K562 (cell line): ENCODE results near the gene CD276. TPM values are rescaled to one million over a fixed set of nuclear protein-coding genes. Genes with fewer than 3 reads are reported as not detected.

Experiments used
- ATAC-seq: fragments of 200-7000 bp; cut with Tn5 transposase; 3 replicates; pipeline ENCODE4 v1.9.1; 2020; ENCODE audit warnings: moderate library complexity
- BruUV-seq: library from RNA; stranded (reverse); fragments of 400-500 nt; replicated peaks from 2 replicates; lab custom pipeline; 2021; lab: Mats Ljungman, UMichigan
- CTCF ChIA-PET: fragments of 300-600 bp; formaldehyde crosslinking; extraction: SDS; loops from one replicate; lab custom pipeline; 2021; ENCODE audit warnings: low intra/inter-chr PET ratio; lab: Yijun Ruan, JAX
- POLR2A ChIA-PET: fragments of 300-600, 350-650 bp; sonication (Branson Sonifier 250); formaldehyde crosslinking; extraction: SDS; loops from one replicate; lab custom pipeline; 2021; ENCODE audit warnings: antibody characterized with exemption, inconsistent platforms; lab: Yijun Ruan, JAX
- DNase-seq, 4 experiments: peaks; one replicate each; pipeline versions ENCODE4 v3.0.0 to v3.0.0-alpha.2; 2011 to 2018; ENCODE audit warnings: low spot score in 3 of 4, mixed read lengths in 3 of 4; ENCODE audit errors: extremely low read depth in 1 of 4
- FAIRE-seq: peaks from 2 replicates; lab custom pipeline; 2011; peaks lifted over from hg19 to GRCh38; lab: Jason Lieb, UNC
- H2AFZ ChIP-seq: 2 replicates; pipeline ENCODE4 v1.6.0; 2011; ENCODE audit warnings: low read depth, low read length, control low read depth, inconsistent platforms
- H3K27ac ChIP-seq: fragments of 200-600 bp; 3 replicates; pipeline ENCODE4 v1.8.0; 2011; ENCODE audit warnings: low read depth, mild to moderate bottlenecking, control low read depth, inconsistent platforms, low read length, moderate library complexity, mixed read lengths; ENCODE audit errors: extremely low read depth
- H3K27me3 ChIP-seq, 2 experiments: fragments of 300-600 bp in 1 of 2; 2 replicates in 1 of 2; 3 replicates in 1 of 2; pipeline versions ENCODE4 v1.6.0 to v1.8.0; 2011; ENCODE audit warnings: inconsistent platforms in 2 of 2, low read length in 2 of 2, mild to moderate bottlenecking in 1 of 2, mixed read lengths in 1 of 2, moderate library complexity in 1 of 2; ENCODE audit not compliant: control insufficient read depth in 2 of 2, insufficient read depth in 2 of 2
- H3K36me3 ChIP-seq: fragments of 300-600 bp; 3 replicates; pipeline ENCODE4 v1.8.0; 2011; ENCODE audit warnings: mild to moderate bottlenecking, low read length, inconsistent platforms; ENCODE audit not compliant: control insufficient read depth, insufficient read depth
- H3K4me1 ChIP-seq, 2 experiments: fragments of 200-600 bp in 1 of 2; replicated peaks in 1 of 2; 2 replicates in 1 of 2; 3 replicates in 1 of 2; pipeline versions ENCODE4 v1.5.1 to v1.8.0; 2011; ENCODE audit warnings: inconsistent platforms in 2 of 2, low read length in 2 of 2, mild to moderate bottlenecking in 1 of 2, mixed read lengths in 1 of 2, moderate library complexity in 1 of 2; ENCODE audit not compliant: control insufficient read depth in 2 of 2, insufficient read depth in 2 of 2
- H3K4me2 ChIP-seq: 2 replicates; pipeline ENCODE4 v1.6.1; 2011; ENCODE audit warnings: low read length, control low read depth, inconsistent platforms, mixed read lengths; ENCODE audit not compliant: insufficient read depth
- H3K4me3 ChIP-seq: fragments of 200-600 bp; sonication (generic), shearing (Covaris generic); 2 replicates; pipeline ENCODE4 v1.5.1; 2016; ENCODE audit warnings: control low read depth, inconsistent platforms
- H3K79me2 ChIP-seq: fragments of 200-600 bp; 3 replicates; pipeline ENCODE4 v1.8.0; 2011; ENCODE audit warnings: low read length, inconsistent platforms; ENCODE audit not compliant: control insufficient read depth, insufficient read depth
- H3K9ac ChIP-seq, 2 experiments: 2 replicates each; pipeline versions ENCODE4 v1.6.0 to v1.6.1; 2011; ENCODE audit warnings: low read depth in 2 of 2, low read length in 2 of 2, control low read depth in 1 of 2, inconsistent platforms in 1 of 2, mild to moderate bottlenecking in 1 of 2, mixed read lengths in 1 of 2; ENCODE audit not compliant: insufficient read depth in 1 of 2
- H3K9me1 ChIP-seq: one replicate; pipeline ENCODE4 v1.6.0; 2011; ENCODE audit warnings: inconsistent platforms, mild to moderate bottlenecking, low read length, moderate library complexity; ENCODE audit not compliant: control insufficient read depth, insufficient read depth
- H3K9me3 ChIP-seq: replicated peaks from 2 replicates; pipeline ENCODE4 v1.5.1; 2011; ENCODE audit warnings: low read depth, low read length, inconsistent platforms; ENCODE audit not compliant: control insufficient read depth, insufficient read depth
- H4K20me1 ChIP-seq: replicated peaks from 2 replicates; pipeline ENCODE4 v1.6.1; 2011; ENCODE audit warnings: low read length, inconsistent platforms, mixed read lengths; ENCODE audit not compliant: control insufficient read depth, insufficient read depth
- CTBP1 ChIP-seq: fragments of 450-650 bp; IDR thresholded peaks from 2 replicates; pipeline ENCODE4 v1.6.1; 2016; ENCODE audit warnings: borderline replicate concordance
- RBBP5 ChIP-seq: fragments of 200-600 bp; sonication (generic); IDR thresholded peaks from 2 replicates; pipeline ENCODE4 v1.6.1; 2012; ENCODE audit warnings: borderline replicate concordance, mild to moderate bottlenecking, low read length, control low read depth, inconsistent platforms; ENCODE audit not compliant: insufficient read depth, poor library complexity, severe bottlenecking
- TAF9B ChIP-seq: fragments of 450-650 bp; IDR thresholded peaks from 2 replicates; pipeline ENCODE4 v1.6.1; 2018; ENCODE audit warnings: mild to moderate bottlenecking; ENCODE audit not compliant: partially characterized antibody
- ZFP1 ChIP-seq: fragments of 450-650 bp; formaldehyde crosslinking; IDR thresholded peaks from 2 replicates; pipeline ENCODE4 v1.4.0; 2020; ENCODE audit warnings: mild to moderate bottlenecking, mixed read lengths
- ZNF699 ChIP-seq: fragments of 250-450 bp; sonication (Bioruptor Pico); IDR thresholded peaks from 2 replicates; pipeline ENCODE4 v1.8.0; 2021; ENCODE audit warnings: mild to moderate bottlenecking, moderate library complexity; ENCODE audit not compliant: insufficient replicate concordance
- WGBS: fragments of 100-300 bp; shearing (Covaris generic); methylation state at CpG from one replicate; pipeline ENCODE4 v1.1.6; 2016; ENCODE audit warnings: low coverage, mixed read lengths; ENCODE audit not compliant: insufficient coverage; ENCODE audit errors: missing lambda C conversion rate; 5-methylcytosine and 5-hydroxymethylcytosine counted together
- in situ Hi-C: fragments of 300-500 bp; cut with MboI; formaldehyde crosslinking; loops from 4 replicates; pipeline ENCODE4 v1.15.0; 2018; ENCODE audit warnings: inconsistent platforms, mixed read lengths
- intact Hi-C: fragments of 100-400 bp; cut with micrococcal nuclease; formaldehyde crosslinking; loops from 2 replicates; pipeline ENCODE4 v1.14.2; 2022
- polyA plus RNA-seq, 8 experiments: library from polyadenylated mRNA; depleted of rRNA in 4 of 8; stranded (reverse) in 5 of 8; unstranded in 3 of 8; fragments of >200 nt; fragmentation: Nextera tagmentation in 2 of 8; fragmentation: Illumina TruSeq in 1 of 8; extraction: Ambion mirVana in 2 of 8; extraction: Trizol in 1 of 8; gene quantifications; 2 replicates each; pipeline versions ENCODE4 v1.2.1 to v1.2.3, GENCODE V29; 2011 to 2014; ENCODE audit warnings: inconsistent platforms in 1 of 8, missing spikeins in 1 of 8
- total RNA-seq, 7 experiments: library from RNA; depleted of rRNA in 6 of 7; stranded (reverse); fragments of >200 nt in 6 of 7; fragmentation: Illumina TruSeq in 2 of 7; extraction: Trizol in 2 of 7; gene quantifications; 2 replicates each; pipeline versions ENCODE4 v1.2.1 to v1.2.3, GENCODE V29; 2011 to 2021; ENCODE audit warnings: low replicate concordance in 1 of 7
- TF ChIP-seq, protein P1 (sequence below): sonication (generic); formaldehyde crosslinking; IDR thresholded peaks from 2 replicates; pipeline ENCODE4 v1.8.0; 2022; ENCODE audit warnings: mild to moderate bottlenecking, missing genetic modification reagents
- TF ChIP-seq, protein P2 (sequence below): sonication (generic); formaldehyde crosslinking; IDR thresholded peaks from 2 replicates; pipeline ENCODE4 v1.8.1; 2022; ENCODE audit warnings: missing genetic modification reagents
- TF ChIP-seq, protein P3 (sequence below): sonication (generic); formaldehyde crosslinking; IDR thresholded peaks from 2 replicates; pipeline ENCODE4 v1.9.0; 2022; ENCODE audit warnings: mild to moderate bottlenecking, missing genetic modification reagents
- TF ChIP-seq, protein P4 (sequence below): IDR thresholded peaks from 2 replicates; pipeline ENCODE4 v1.6.1; 2011; ENCODE audit warnings: borderline replicate concordance, low read depth, mild to moderate bottlenecking, moderate library complexity, low read length; ENCODE audit not compliant: insufficient read depth, poor library complexity, severe bottlenecking

Gene CD276
- total and polyA plus RNA-seq, 9 of the 15 experiments (the other 6 are each of a cell fraction or from before 2014, with no cell fraction given): 0.11 to 3.6 (median 2.3) TPM

DNA sequence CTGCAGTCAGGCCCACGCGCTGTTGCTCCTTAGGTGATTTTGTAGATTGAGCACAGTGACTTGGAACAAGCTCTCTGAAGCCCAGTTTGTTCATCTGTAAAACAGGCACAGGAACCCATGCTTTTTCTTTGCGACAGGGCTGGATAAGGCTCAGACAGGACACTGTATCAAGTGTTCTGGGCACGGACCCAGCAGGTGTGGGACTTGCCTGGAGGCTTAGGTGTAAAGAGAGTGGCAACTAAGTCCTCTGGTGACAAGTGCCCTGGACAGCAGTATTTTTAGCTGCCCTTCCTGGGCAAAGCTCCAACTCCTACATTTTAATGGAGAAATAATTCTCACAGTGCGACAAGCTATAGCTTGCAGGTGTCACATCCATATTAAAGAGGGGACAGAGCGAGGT, 32.2 kb downstream of the CD276 start:
- no peak for DNase-seq
- CTCF ChIA-PET: no interaction called here
- H3K4me1 ChIP-seq: no peaks in the 10 kb centered on the region
- no peak for ATAC-seq
- H3K79me2 ChIP-seq: no peaks in the 10 kb centered on the region
- no peaks in the 10 kb centered on the region for H3K36me3 ChIP-seq
- no peak for FAIRE-seq
- in situ Hi-C loops (no loop called here), intact Hi-C loops (no loop called here)
- no peak overlapping the region for H2AFZ ChIP-seq
- peaks cover 0 to 13% of the 10 kb centered on the region in 2 experiments; a peak in 2 of 5 replicates for H3K27me3 ChIP-seq
- no peaks in the 10 kb centered on the region; the same call in 1 of the 2 replicates for H4K20me1 ChIP-seq
- H3K27ac ChIP-seq: no peak overlapping the region
- H3K4me2 ChIP-seq: no peak overlapping the region
- POLR2A ChIA-PET: interaction anchor here (0.6 to 2.1 kb wide), 3 partner anchors 10 to 293 kb away, joined by 3 to 5 read pairs (median 3); no protein-coding TSS in a partner anchor
- H3K9me1 ChIP-seq: no peaks in the 10 kb centered on the region
- no peak overlapping the region for H3K4me3 ChIP-seq
- 0% methylated on average over 6 of the region's 6 CpGs for WGBS
- TF ChIP-seq, protein P1, sequence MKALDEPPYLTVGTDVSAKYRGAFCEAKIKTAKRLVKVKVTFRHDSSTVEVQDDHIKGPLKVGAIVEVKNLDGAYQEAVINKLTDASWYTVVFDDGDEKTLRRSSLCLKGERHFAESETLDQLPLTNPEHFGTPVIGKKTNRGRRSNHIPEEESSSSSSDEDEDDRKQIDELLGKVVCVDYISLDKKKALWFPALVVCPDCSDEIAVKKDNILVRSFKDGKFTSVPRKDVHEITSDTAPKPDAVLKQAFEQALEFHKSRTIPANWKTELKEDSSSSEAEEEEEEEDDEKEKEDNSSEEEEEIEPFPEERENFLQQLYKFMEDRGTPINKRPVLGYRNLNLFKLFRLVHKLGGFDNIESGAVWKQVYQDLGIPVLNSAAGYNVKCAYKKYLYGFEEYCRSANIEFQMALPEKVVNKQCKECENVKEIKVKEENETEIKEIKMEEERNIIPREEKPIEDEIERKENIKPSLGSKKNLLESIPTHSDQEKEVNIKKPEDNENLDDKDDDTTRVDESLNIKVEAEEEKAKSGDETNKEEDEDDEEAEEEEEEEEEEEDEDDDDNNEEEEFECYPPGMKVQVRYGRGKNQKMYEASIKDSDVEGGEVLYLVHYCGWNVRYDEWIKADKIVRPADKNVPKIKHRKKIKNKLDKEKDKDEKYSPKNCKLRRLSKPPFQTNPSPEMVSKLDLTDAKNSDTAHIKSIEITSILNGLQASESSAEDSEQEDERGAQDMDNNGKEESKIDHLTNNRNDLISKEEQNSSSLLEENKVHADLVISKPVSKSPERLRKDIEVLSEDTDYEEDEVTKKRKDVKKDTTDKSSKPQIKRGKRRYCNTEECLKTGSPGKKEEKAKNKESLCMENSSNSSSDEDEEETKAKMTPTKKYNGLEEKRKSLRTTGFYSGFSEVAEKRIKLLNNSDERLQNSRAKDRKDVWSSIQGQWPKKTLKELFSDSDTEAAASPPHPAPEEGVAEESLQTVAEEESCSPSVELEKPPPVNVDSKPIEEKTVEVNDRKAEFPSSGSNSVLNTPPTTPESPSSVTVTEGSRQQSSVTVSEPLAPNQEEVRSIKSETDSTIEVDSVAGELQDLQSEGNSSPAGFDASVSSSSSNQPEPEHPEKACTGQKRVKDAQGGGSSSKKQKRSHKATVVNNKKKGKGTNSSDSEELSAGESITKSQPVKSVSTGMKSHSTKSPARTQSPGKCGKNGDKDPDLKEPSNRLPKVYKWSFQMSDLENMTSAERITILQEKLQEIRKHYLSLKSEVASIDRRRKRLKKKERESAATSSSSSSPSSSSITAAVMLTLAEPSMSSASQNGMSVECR (CRISPR knock-in tag): no peak
- TF ChIP-seq, protein P2, sequence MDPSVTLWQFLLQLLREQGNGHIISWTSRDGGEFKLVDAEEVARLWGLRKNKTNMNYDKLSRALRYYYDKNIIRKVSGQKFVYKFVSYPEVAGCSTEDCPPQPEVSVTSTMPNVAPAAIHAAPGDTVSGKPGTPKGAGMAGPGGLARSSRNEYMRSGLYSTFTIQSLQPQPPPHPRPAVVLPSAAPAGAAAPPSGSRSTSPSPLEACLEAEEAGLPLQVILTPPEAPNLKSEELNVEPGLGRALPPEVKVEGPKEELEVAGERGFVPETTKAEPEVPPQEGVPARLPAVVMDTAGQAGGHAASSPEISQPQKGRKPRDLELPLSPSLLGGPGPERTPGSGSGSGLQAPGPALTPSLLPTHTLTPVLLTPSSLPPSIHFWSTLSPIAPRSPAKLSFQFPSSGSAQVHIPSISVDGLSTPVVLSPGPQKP (CRISPR knock-in tag): no peak
- TF ChIP-seq RBBP5: no peak
- TF ChIP-seq, protein P3, sequence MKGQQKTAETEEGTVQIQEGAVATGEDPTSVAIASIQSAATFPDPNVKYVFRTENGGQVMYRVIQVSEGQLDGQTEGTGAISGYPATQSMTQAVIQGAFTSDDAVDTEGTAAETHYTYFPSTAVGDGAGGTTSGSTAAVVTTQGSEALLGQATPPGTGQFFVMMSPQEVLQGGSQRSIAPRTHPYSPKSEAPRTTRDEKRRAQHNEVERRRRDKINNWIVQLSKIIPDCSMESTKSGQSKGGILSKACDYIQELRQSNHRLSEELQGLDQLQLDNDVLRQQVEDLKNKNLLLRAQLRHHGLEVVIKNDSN: no peak
- no peak for TF ChIP-seq TAF9B
- TF ChIP-seq ZFP1: no peak
- no peak for TF ChIP-seq ZNF699 (CRISPR knock-in tag)
- TF ChIP-seq CTBP1: no peak
- TF ChIP-seq, protein P4, sequence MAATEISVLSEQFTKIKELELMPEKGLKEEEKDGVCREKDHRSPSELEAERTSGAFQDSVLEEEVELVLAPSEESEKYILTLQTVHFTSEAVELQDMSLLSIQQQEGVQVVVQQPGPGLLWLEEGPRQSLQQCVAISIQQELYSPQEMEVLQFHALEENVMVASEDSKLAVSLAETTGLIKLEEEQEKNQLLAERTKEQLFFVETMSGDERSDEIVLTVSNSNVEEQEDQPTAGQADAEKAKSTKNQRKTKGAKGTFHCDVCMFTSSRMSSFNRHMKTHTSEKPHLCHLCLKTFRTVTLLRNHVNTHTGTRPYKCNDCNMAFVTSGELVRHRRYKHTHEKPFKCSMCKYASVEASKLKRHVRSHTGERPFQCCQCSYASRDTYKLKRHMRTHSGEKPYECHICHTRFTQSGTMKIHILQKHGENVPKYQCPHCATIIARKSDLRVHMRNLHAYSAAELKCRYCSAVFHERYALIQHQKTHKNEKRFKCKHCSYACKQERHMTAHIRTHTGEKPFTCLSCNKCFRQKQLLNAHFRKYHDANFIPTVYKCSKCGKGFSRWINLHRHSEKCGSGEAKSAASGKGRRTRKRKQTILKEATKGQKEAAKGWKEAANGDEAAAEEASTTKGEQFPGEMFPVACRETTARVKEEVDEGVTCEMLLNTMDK: no peak
- H3K9me3 ChIP-seq: no peaks in the 10 kb centered on the region
- BruUV-seq: no TSS peak
- no peak overlapping the region for H3K9ac ChIP-seq
